Trophoblast cell (in vitro differentiated cells and primary cell): ENCODE results near the gene AASDH.

Experiments
- DNase-seq, 2 donors: peaks; one replicate each; pipeline ENCODE4 v3.0.0-alpha.2; 2016
- H2AFZ ChIP-seq: 2 replicates; pipeline ENCODE4 v1.6.1; 2013; ENCODE audit warnings: low read length, moderate library complexity, mild to moderate bottlenecking; ENCODE audit not compliant: insufficient read depth, poor library complexity
- H2AK5ac ChIP-seq: 2 replicates; pipeline ENCODE4 v1.6.1; 2013; ENCODE audit warnings: mild to moderate bottlenecking, low read length
- H2BK120ac ChIP-seq: 2 replicates; pipeline ENCODE4 v1.6.1; 2013; ENCODE audit warnings: low read length, mild to moderate bottlenecking, moderate library complexity; ENCODE audit not compliant: insufficient read depth, poor library complexity
- H2BK12ac ChIP-seq: 2 replicates; pipeline ENCODE4 v1.6.1; 2013; ENCODE audit warnings: mild to moderate bottlenecking, low read length, moderate library complexity
- H2BK5ac ChIP-seq: 2 replicates; pipeline ENCODE4 v1.6.1; 2013; ENCODE audit warnings: low read length, low read depth, moderate library complexity, mild to moderate bottlenecking; ENCODE audit not compliant: poor library complexity
- H3K14ac ChIP-seq: 2 replicates; pipeline ENCODE4 v1.6.1; 2013; ENCODE audit warnings: mild to moderate bottlenecking, low read length
- H3K18ac ChIP-seq: 2 replicates; pipeline ENCODE4 v1.6.1; 2013; ENCODE audit warnings: mild to moderate bottlenecking, low read length
- H3K23ac ChIP-seq: 2 replicates; pipeline ENCODE4 v1.6.1; 2013; ENCODE audit warnings: low read length
- H3K27ac ChIP-seq: 2 replicates; pipeline ENCODE4 v1.5.1; 2013; ENCODE audit warnings: low read depth, mild to moderate bottlenecking, inconsistent platforms, low read length, moderate library complexity
- H3K27me3 ChIP-seq: 2 replicates; pipeline ENCODE4 v1.6.1; 2013; ENCODE audit warnings: inconsistent platforms, mild to moderate bottlenecking, low read length, moderate library complexity; ENCODE audit not compliant: insufficient read depth
- H3K36me3 ChIP-seq, 2 experiments: 1 replicate in 1 of 2; 2 replicates in 1 of 2; pipeline ENCODE4 v1.6.1; 2013; ENCODE audit warnings: low read length in 2 of 2, mild to moderate bottlenecking in 2 of 2, moderate library complexity in 1 of 2; ENCODE audit not compliant: insufficient read depth in 2 of 2, control insufficient read depth in 1 of 2
- H3K4ac ChIP-seq: 2 replicates; pipeline ENCODE4 v1.6.1; 2013; ENCODE audit warnings: low read depth, mild to moderate bottlenecking, low read length, moderate library complexity
- H3K4me1 ChIP-seq, 2 experiments: 1 replicate in 1 of 2; 2 replicates in 1 of 2; pipeline ENCODE4 v1.6.1; 2013; ENCODE audit warnings: low read length in 2 of 2, mild to moderate bottlenecking in 2 of 2, moderate library complexity in 1 of 2; ENCODE audit not compliant: insufficient read depth in 2 of 2, control insufficient read depth in 1 of 2
- H3K4me2 ChIP-seq: 2 replicates; pipeline ENCODE4 v1.6.1; 2013; ENCODE audit warnings: inconsistent platforms, mild to moderate bottlenecking, low read length, moderate library complexity
- H3K4me3 ChIP-seq: 2 replicates; pipeline ENCODE4 v1.5.1; 2013; ENCODE audit warnings: mild to moderate bottlenecking, low read depth, low read length, inconsistent platforms
- H3K79me1 ChIP-seq: one replicate; pipeline ENCODE4 v1.6.1; 2013; ENCODE audit warnings: low read length
- H3K79me2 ChIP-seq: 2 replicates; pipeline ENCODE4 v1.6.1; 2013; ENCODE audit warnings: low read length, mild to moderate bottlenecking; ENCODE audit not compliant: control insufficient read depth, insufficient read depth, poor library complexity
- H3K9ac ChIP-seq: 2 replicates; pipeline ENCODE4 v1.6.1; 2013; ENCODE audit warnings: mild to moderate bottlenecking, low read length
- H3K9me3 ChIP-seq: 2 replicates; pipeline ENCODE4 v1.6.1; 2013; ENCODE audit warnings: low read depth, mild to moderate bottlenecking, control low read depth, inconsistent platforms, low read length; ENCODE audit not compliant: insufficient read depth
- H4K12ac ChIP-seq: 2 replicates; pipeline ENCODE4 v1.6.1; 2013; ENCODE audit warnings: low read depth, mild to moderate bottlenecking, low read length, moderate library complexity
- H4K8ac ChIP-seq: 2 replicates; pipeline ENCODE4 v1.6.1; 2013; ENCODE audit warnings: low read depth, mild to moderate bottlenecking, low read length, moderate library complexity
- H4K91ac ChIP-seq: one replicate; pipeline ENCODE4 v1.6.1; 2013; ENCODE audit warnings: low read depth, mild to moderate bottlenecking, low read length, moderate library complexity
- WGBS: extraction: QIAGEN DNeasy Blood & Tissue Kit; methylation state at CpG from one replicate; pipeline ENCODE4 v1.1.7; 2013; ENCODE audit warnings: missing lambda C conversion rate; ENCODE audit not compliant: insufficient read length, insufficient coverage; ENCODE audit errors: extremely low coverage; 5-methylcytosine and 5-hydroxymethylcytosine counted together

Gene AASDH

GRCh38 chr4:56303921-56304320 lies 83.4 kb downstream of the AASDH start:
- Histone ChIP-seq H2BK5ac (no peak overlapping the region), H3K9ac (no peak overlapping the region), H3K4me1 (peaks cover 0 to 2% of the 10 kb centered on the region in 2 experiments), H3K79me1 (no peaks in the 10 kb centered on the region), H3K79me2 (no peaks in the 10 kb centered on the region), H2BK120ac (no peak overlapping the region), H3K27me3 (no peaks in the 10 kb centered on the region), H2AFZ (no peak overlapping the region), H3K23ac (no peak overlapping the region), H4K8ac (no peak overlapping the region), H3K14ac (no peak overlapping the region), H3K9me3 (no peaks in the 10 kb centered on the region), H2BK12ac (no peak overlapping the region), H3K18ac (no peak overlapping the region), H3K27ac (no peak overlapping the region), H4K91ac (no peak overlapping the region), H2AK5ac (no peak overlapping the region), H4K12ac (no peak overlapping the region), H3K36me3 (peaks cover 3 to 5% of the 10 kb centered on the region in 2 experiments), H3K4me3 (no peak overlapping the region), H3K4me2 (no peak overlapping the region), H3K4ac (no peak overlapping the region)
- no peak for DNase-seq
- WGBS, result no CpG with 5 or more reads among the region's 2 CpGs

- WGBS, result no CpG with 5 or more reads among the region's 3 CpGs
- H3K27me3 ChIP-seq, result no peaks in the 10 kb centered on the region
- H3K79me2 ChIP-seq, result no peaks in the 10 kb centered on the region
- H3K79me1 ChIP-seq, result no peaks in the 10 kb centered on the region
- H2BK120ac ChIP-seq, result no peak overlapping the region
- H3K9ac ChIP-seq, result no peak overlapping the region
- H3K4me2 ChIP-seq, result no peak overlapping the region
- no peak overlapping the region for H2AK5ac ChIP-seq
- H3K18ac ChIP-seq, result no peak overlapping the region
- H2BK5ac ChIP-seq, result no peak overlapping the region
- peaks cover 0 to 2% of the 10 kb centered on the region in 2 experiments for H3K4me1 ChIP-seq
- no peak overlapping the region for H4K8ac ChIP-seq
- H3K4ac ChIP-seq, result no peak overlapping the region
- no peaks in the 10 kb centered on the region for H3K9me3 ChIP-seq
- peak in 1 of 2 donors; percentile 5 for DNase-seq
- no peak overlapping the region for H4K91ac ChIP-seq
- H3K4me3 ChIP-seq, result no peak overlapping the region
- no peak overlapping the region for H3K23ac ChIP-seq
- no peak overlapping the region for H4K12ac ChIP-seq
- no peak overlapping the region for H3K27ac ChIP-seq
- H2AFZ ChIP-seq, result no peak overlapping the region
- H3K14ac ChIP-seq, result no peak overlapping the region
- H2BK12ac ChIP-seq, result no peak overlapping the region
- peaks cover 3 to 4% of the 10 kb centered on the region in 2 experiments for H3K36me3 ChIP-seq
Measured at GRCh38 chr4:56302760-56303159, 84.5 kb downstream of the AASDH start.

GRCh38 chr4:56301997-56302496 lies 85.2 kb downstream of the AASDH start:
- Histone ChIP-seq H3K9ac (no peak overlapping the region), H4K12ac (no peak overlapping the region), H3K4me2 (no peak overlapping the region), H3K79me1 (no peaks in the 10 kb centered on the region), H4K91ac (no peak overlapping the region), H2BK12ac (no peak overlapping the region), H3K79me2 (no peaks in the 10 kb centered on the region), H2AK5ac (no peak overlapping the region), H4K8ac (no peak overlapping the region), H3K18ac (no peak overlapping the region), H2BK5ac (no peak overlapping the region), H3K9me3 (no peaks in the 10 kb centered on the region), H3K4me1 (peaks cover under 1 to 2% of the 10 kb centered on the region in 2 experiments), H2BK120ac (no peak overlapping the region), H3K4me3 (no peak overlapping the region), H3K36me3 (no peaks in the 10 kb centered on the region), H3K4ac (no peak overlapping the region), H3K27me3 (no peaks in the 10 kb centered on the region), H3K23ac (no peak overlapping the region), H3K27ac (no peak overlapping the region), H2AFZ (no peak overlapping the region), H3K14ac (no peak overlapping the region)
- no CpG with 5 or more reads among the region's 8 CpGs for WGBS
- no peak for DNase-seq

- Histone ChIP-seq H3K79me1 (no peaks in the 10 kb centered on the region), H3K4ac (no peak overlapping the region), H2BK12ac (no peak overlapping the region), H4K91ac (no peak overlapping the region), H3K23ac (no peak overlapping the region), H2AFZ (no peak overlapping the region), H3K36me3 (no peaks in the 10 kb centered on the region), H3K9ac (no peak overlapping the region), H3K27me3 (no peaks in the 10 kb centered on the region), H2AK5ac (no peak overlapping the region), H3K79me2 (no peaks in the 10 kb centered on the region), H3K18ac (no peak overlapping the region), H4K12ac (no peak overlapping the region), H3K14ac (no peak overlapping the region), H2BK120ac (no peak overlapping the region), H3K4me1 (peaks cover 2% of the 10 kb centered on the region in 2 experiments), H4K8ac (no peak overlapping the region), H3K4me2 (no peak overlapping the region), H3K4me3 (no peak overlapping the region), H2BK5ac (no peak overlapping the region), H3K27ac (no peak overlapping the region), H3K9me3 (no peaks in the 10 kb centered on the region)
- DNase-seq, result peak; percentile 84 to 96
- WGBS, result no CpG with 5 or more reads among the region's 10 CpGs
Measured at GRCh38 chr4:56301181-56301996, 85.9 kb downstream of the AASDH start.
